ENCODE results near the gene TRRAP.

TRRAP gene

GRCh38 chr7:98852826-98853225, 25.5 kb upstream of the TRRAP start:
- Mint-ChIP-seq H3K27me3 (peaks cover 14 to 35% of the 10 kb centered on the region in 2 donors), H3K9me3 (peaks cover 0 to 7% of the 10 kb centered on the region in 2 donors), H3K36me3 (ENCODE audit: insufficient read depth) (no peaks in the 10 kb centered on the region), H3K4me3 (no peak overlapping the region), H3K27ac (no peak overlapping the region), H3K4me1 (ENCODE audit: low read depth in 2 of 2) (no peaks in the 10 kb centered on the region)
- DNase-seq (no peak), ATAC-seq (replicated peaks) (no peak)

- H3K36me3 Mint-ChIP-seq (ENCODE audit: insufficient read depth), result no peaks in the 10 kb centered on the region
- H3K9me3 Mint-ChIP-seq, result peaks cover 0 to 5% of the 10 kb centered on the region in 2 donors
- no peak overlapping the region for H3K27ac Mint-ChIP-seq
- no peak for DNase-seq
- no peaks in the 10 kb centered on the region for H3K4me1 Mint-ChIP-seq (ENCODE audit: low read depth in 2 of 2)
- no peak for ATAC-seq (replicated peaks)
- H3K27me3 Mint-ChIP-seq, result peaks cover 33 to 55% of the 10 kb centered on the region in 2 donors
- H3K4me3 Mint-ChIP-seq, result no peak overlapping the region
Measured at GRCh38 chr7:98855610-98856422, 22.5 kb upstream of the TRRAP start.

- no peak for DNase-seq
- ATAC-seq (replicated peaks), result no peak
- Mint-ChIP-seq H3K9me3 (no peaks in the 10 kb centered on the region), H3K27me3 (peaks cover 33 to 35% of the 10 kb centered on the region in 2 donors), H3K27ac (no peak overlapping the region), H3K4me1 (ENCODE audit: low read depth in 2 of 2) (no peaks in the 10 kb centered on the region), H3K36me3 (ENCODE audit: insufficient read depth) (no peaks in the 10 kb centered on the region), H3K4me3 (no peak overlapping the region)
Measured at GRCh38 chr7:98860071-98860470, 18.3 kb upstream of the TRRAP start.

GRCh38 chr7:98862203-98862602, 16.1 kb upstream of the TRRAP start:
- ATAC-seq (replicated peaks), result no peak
- peaks cover 27 to 34% of the 10 kb centered on the region in 2 donors for H3K27me3 Mint-ChIP-seq
- no peak for DNase-seq
- H3K36me3 Mint-ChIP-seq (ENCODE audit: insufficient read depth), result no peaks in the 10 kb centered on the region
- no peaks in the 10 kb centered on the region for H3K9me3 Mint-ChIP-seq
- H3K27ac Mint-ChIP-seq, result no peak overlapping the region
- no peak overlapping the region for H3K4me3 Mint-ChIP-seq
- H3K4me1 Mint-ChIP-seq (ENCODE audit: low read depth in 2 of 2), result no peaks in the 10 kb centered on the region

GRCh38 chr7:98862716-98863420, 15.5 kb upstream of the TRRAP start:
- no peak overlapping the region for H3K4me3 Mint-ChIP-seq
- ATAC-seq (replicated peaks), result no peak
- no peaks in the 10 kb centered on the region for H3K4me1 Mint-ChIP-seq (ENCODE audit: low read depth in 2 of 2)
- no peak overlapping the region for H3K27ac Mint-ChIP-seq
- no peaks in the 10 kb centered on the region for H3K9me3 Mint-ChIP-seq
- no peaks in the 10 kb centered on the region for H3K36me3 Mint-ChIP-seq (ENCODE audit: insufficient read depth)
- DNase-seq, result no peak
- peaks cover 34 to 36% of the 10 kb centered on the region in 2 donors for H3K27me3 Mint-ChIP-seq

GRCh38 chr7:98863601-98864000, 14.7 kb upstream of the TRRAP start:
- Mint-ChIP-seq H3K27me3 (peaks cover 32 to 36% of the 10 kb centered on the region in 2 donors), H3K36me3 (ENCODE audit: insufficient read depth) (no peaks in the 10 kb centered on the region), H3K4me3 (no peak overlapping the region), H3K9me3 (no peaks in the 10 kb centered on the region), H3K27ac (no peak overlapping the region), H3K4me1 (ENCODE audit: low read depth in 2 of 2) (no peaks in the 10 kb centered on the region)
- ATAC-seq (replicated peaks) (no peak), DNase-seq (no peak)

GRCh38 chr7:98864731-98865453, 13.4 kb upstream of the TRRAP start:
- no peak for ATAC-seq (replicated peaks)
- Mint-ChIP-seq H3K4me3 (no peak overlapping the region), H3K27me3 (peaks cover 19 to 27% of the 10 kb centered on the region in 2 donors), H3K9me3 (no peaks in the 10 kb centered on the region), H3K4me1 (ENCODE audit: low read depth in 2 of 2) (no peaks in the 10 kb centered on the region), H3K36me3 (ENCODE audit: insufficient read depth) (no peaks in the 10 kb centered on the region), H3K27ac (no peak overlapping the region)
- no peak for DNase-seq

GRCh38 chr7:98866351-98866750, 12.0 kb upstream of the TRRAP start:
- Mint-ChIP-seq H3K4me3 (no peak overlapping the region), H3K36me3 (ENCODE audit: insufficient read depth) (no peaks in the 10 kb centered on the region), H3K27ac (no peak overlapping the region), H3K27me3 (peaks cover 21 to 31% of the 10 kb centered on the region in 2 donors), H3K4me1 (ENCODE audit: low read depth in 2 of 2) (peaks cover 0 to 9% of the 10 kb centered on the region in 2 donors), H3K9me3 (no peaks in the 10 kb centered on the region)
- DNase-seq, result no peak
- ATAC-seq (replicated peaks), result no peak

- ATAC-seq (replicated peaks) (no peak), DNase-seq (no peak)
- Mint-ChIP-seq H3K9me3 (no peaks in the 10 kb centered on the region), H3K27me3 (peaks cover 22 to 32% of the 10 kb centered on the region in 2 donors), H3K36me3 (ENCODE audit: insufficient read depth) (no peaks in the 10 kb centered on the region), H3K4me3 (no peak overlapping the region), H3K4me1 (ENCODE audit: low read depth in 2 of 2) (peaks cover 0 to 9% of the 10 kb centered on the region in 2 donors), H3K27ac (no peak overlapping the region)
Measured at GRCh38 chr7:98866765-98867164, 11.6 kb upstream of the TRRAP start.

- no peak for DNase-seq
- Mint-ChIP-seq H3K27ac (no peak overlapping the region), H3K4me3 (no peak overlapping the region), H3K36me3 (ENCODE audit: insufficient read depth) (no peaks in the 10 kb centered on the region), H3K9me3 (no peaks in the 10 kb centered on the region), H3K4me1 (ENCODE audit: low read depth in 2 of 2) (peaks cover 0 to 9% of the 10 kb centered on the region in 2 donors), H3K27me3 (peaks cover 22 to 31% of the 10 kb centered on the region in 2 donors)
- ATAC-seq (replicated peaks), result no peak
Measured at GRCh38 chr7:98868450-98868849, 9.9 kb upstream of the TRRAP start.

GRCh38 chr7:98869027-98869596, 9.2 kb upstream of the TRRAP start:
- Mint-ChIP-seq H3K4me1 (ENCODE audit: low read depth in 2 of 2) (peaks cover 0 to 9% of the 10 kb centered on the region in 2 donors), H3K27ac (no peak overlapping the region), H3K36me3 (ENCODE audit: insufficient read depth) (no peaks in the 10 kb centered on the region), H3K9me3 (no peaks in the 10 kb centered on the region), H3K27me3 (peaks cover 22 to 26% of the 10 kb centered on the region in 2 donors), H3K4me3 (peak overlapping the region in 1 of 2 donors; percentile 66)
- no peak for DNase-seq
- ATAC-seq (replicated peaks), result no peak

- DNase-seq (no peak), ATAC-seq (replicated peaks) (peak; percentile 35)
- H3K4me1 Mint-ChIP-seq (ENCODE audit: low read depth in 2 of 2), result peaks cover 0 to 9% of the 10 kb centered on the region in 2 donors
- no peaks in the 10 kb centered on the region for H3K36me3 Mint-ChIP-seq (ENCODE audit: insufficient read depth)
- peak within 1 kb of the TSS; percentile 74 to 80 for H3K4me3 Mint-ChIP-seq
- H3K9me3 Mint-ChIP-seq, result no peaks in the 10 kb centered on the region
- H3K27me3 Mint-ChIP-seq, result peaks cover 22 to 25% of the 10 kb centered on the region in 2 donors
- peak within 1 kb of the TSS in 1 of 2 donors; percentile 39 for H3K27ac Mint-ChIP-seq
Measured at GRCh38 chr7:98869597-98870120, 8.7 kb upstream of the TRRAP start, which contains the start of gene TMEM130. TMEM130 (minus strand) TSS chr7:98870014; CDS start chr7:98869861, 153 bp downstream.

Data from effector memory CD8-positive, alpha-beta T cell (primary cell).